SU-DHL-6 (cell line): Measurements from ENCODE around the gene ATF7.
A peak's percentile ranks its signal among the peaks of the same experiment; 100 is the strongest.

ENCODE experiments used
- H2AFZ ChIP-seq: fragments of 200-600 bp; sonication (generic); 2 replicates; pipeline ENCODE4 v1.6.1; 2014; ENCODE audit warnings: low read depth, mild to moderate bottlenecking, moderate library complexity, mixed read lengths, antibody characterized with exemption, low read length; ENCODE audit not compliant: severe bottlenecking
- H3F3A ChIP-seq: fragments of 200-600 bp; shearing (Covaris generic); 2 replicates; pipeline ENCODE4 v1.6.0; 2016; ENCODE audit warnings: antibody characterized with exemption, mild to moderate bottlenecking; ENCODE audit not compliant: insufficient read depth
- H3K27ac ChIP-seq: fragments of 200-600 bp; sonication (generic); 2 replicates; pipeline ENCODE4 v1.5.1; 2016; ENCODE audit warnings: low read depth, mild to moderate bottlenecking, low read length, moderate library complexity, mixed read lengths
- H3K27me3 ChIP-seq: fragments of 200-600 bp; sonication (generic), shearing (Covaris generic); 2 replicates; pipeline ENCODE4 v1.6.0; 2014; ENCODE audit warnings: mild to moderate bottlenecking, low read length
- H3K36me3 ChIP-seq: fragments of 200-600 bp; sonication (generic); 2 replicates; pipeline ENCODE4 v1.6.1; 2014; ENCODE audit warnings: mild to moderate bottlenecking, low read length, mixed read lengths
- H3K4me2 ChIP-seq: fragments of 300-600, 200-600 bp; shearing (Covaris generic), sonication (generic); 2 replicates; pipeline ENCODE4 v1.6.0; 2014; ENCODE audit warnings: low read length, low read depth, mild to moderate bottlenecking; ENCODE audit not compliant: poor library complexity, severe bottlenecking
- H3K4me3 ChIP-seq: fragments of 200-600 bp; sonication (generic); 2 replicates; pipeline ENCODE4 v1.5.1; 2014; ENCODE audit warnings: antibody characterized with exemption, low read length, mild to moderate bottlenecking, mixed read lengths; ENCODE audit not compliant: insufficient read depth, poor library complexity, severe bottlenecking
- H3K79me2 ChIP-seq: fragments of 200-600 bp; sonication (generic); 2 replicates; pipeline ENCODE4 v1.6.1; 2014; ENCODE audit warnings: mild to moderate bottlenecking, low read length, moderate library complexity; ENCODE audit not compliant: insufficient read depth
- H3K9ac ChIP-seq: fragments of 200-600 bp; sonication (generic); 2 replicates; pipeline ENCODE4 v1.7.0; 2014; ENCODE audit warnings: mild to moderate bottlenecking, low read length
- H3K9me2 ChIP-seq: fragments of 200-600 bp; sonication (generic); replicated peaks from 2 replicates; pipeline ENCODE4 v1.6.1; 2014; ENCODE audit warnings: low read length; ENCODE audit not compliant: insufficient read depth
- H3K9me3 ChIP-seq: fragments of 200-600 bp; sonication (generic); 2 replicates; pipeline ENCODE4 v1.6.1; 2014; ENCODE audit warnings: low read length, mixed read lengths; ENCODE audit not compliant: insufficient read depth
- H4K20me1 ChIP-seq: fragments of 200-600 bp; sonication (generic); 2 replicates; pipeline ENCODE4 v1.6.1; 2014; ENCODE audit warnings: low read depth, mild to moderate bottlenecking, antibody characterized with exemption, low read length, moderate library complexity, mixed read lengths
- EZH2phosphoT487 ChIP-seq: fragments of 200-600 bp; sonication (generic), shearing (Covaris generic); conservative IDR thresholded peaks from 2 replicates; pipeline ENCODE4 v1.6.1; 2018; ENCODE audit warnings: mild to moderate bottlenecking, antibody characterized with exemption, low read length, moderate library complexity, mixed read lengths
- TF ChIP-seq, protein P1 (sequence below): fragments of 200-600 bp; sonication (generic); IDR thresholded peaks from one replicate; pipeline ENCODE4 v1.5.1; 2017; ENCODE audit warnings: antibody characterized with exemption, mild to moderate bottlenecking, low read length, moderate library complexity; ENCODE audit not compliant: insufficient read depth, poor library complexity, severe bottlenecking

ATF7 gene

DNA sequence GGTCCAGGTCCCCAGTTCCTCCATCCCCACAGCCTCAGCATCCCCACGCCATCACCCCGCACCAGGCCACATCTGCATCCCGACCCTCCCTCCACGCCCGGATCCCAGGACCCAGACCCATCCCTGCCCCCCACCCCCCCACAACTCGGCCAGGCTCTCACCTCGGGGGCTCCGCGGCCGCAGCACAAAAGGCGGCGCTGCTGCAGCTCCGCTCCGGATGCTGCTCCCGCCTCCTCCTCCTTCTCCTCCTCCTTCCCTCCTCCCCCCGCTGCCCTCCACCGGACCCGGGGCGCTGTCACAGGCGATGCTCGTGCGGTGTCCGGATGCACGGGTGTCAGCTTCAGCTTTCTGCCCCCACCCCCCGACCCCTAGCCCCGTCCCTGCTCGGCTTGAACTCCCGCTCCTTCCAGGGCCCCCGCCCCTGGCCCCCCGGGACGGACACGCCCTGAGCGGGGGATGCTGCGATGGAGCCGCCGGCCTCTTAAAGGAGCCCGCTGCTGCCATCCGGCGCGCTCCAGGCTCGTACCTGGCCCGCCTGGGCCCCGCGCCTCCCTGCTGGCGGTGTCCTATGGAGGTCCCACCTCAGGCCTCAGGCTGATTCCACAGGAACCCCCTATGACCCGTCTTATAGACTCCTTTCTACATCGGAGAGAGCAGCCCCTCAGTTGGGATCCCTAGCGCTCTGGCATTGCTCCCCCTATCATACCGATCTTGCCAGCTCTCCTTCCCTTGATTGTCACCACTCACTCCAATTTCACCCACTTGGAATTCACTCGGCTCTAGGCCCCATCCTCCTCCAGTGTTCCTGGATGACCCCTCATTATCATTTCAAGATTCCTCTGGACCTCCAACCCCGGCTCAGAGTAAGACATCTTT lies 126.7 kb downstream of the ATF7 start, which contains the start of gene MAP3K12:
Gene MAP3K12 (minus strand): TSS at position 193 of the 876 bp plus-strand sequence. CDS start 12,067 bp downstream, outside the sequence.
- Histone ChIP-seq H3K4me2 (peak within 1 kb of the TSS; percentile 74), H3K9me3 (no peaks in the 10 kb centered on the region), H3K27me3 (no peaks in the 10 kb centered on the region), H3K9ac (peak within 1 kb of the TSS; percentile 82), H3K36me3 (no peaks in the 10 kb centered on the region), H3K27ac (peak within 1 kb of the TSS; percentile 60), H2AFZ (peak within 1 kb of the TSS; percentile 52), H3K79me2 (peaks cover 13% of the 10 kb centered on the region), H4K20me1 (no peaks in the 10 kb centered on the region), H3K9me2 (no peaks in the 10 kb centered on the region), H3F3A (peaks cover 8% of the 10 kb centered on the region; the same call in 1 of the 2 replicates), H3K4me3 (peak within 1 kb of the TSS; percentile 49)
- no peak for TF ChIP-seq EZH2phosphoT487
- TF ChIP-seq, protein P1, sequence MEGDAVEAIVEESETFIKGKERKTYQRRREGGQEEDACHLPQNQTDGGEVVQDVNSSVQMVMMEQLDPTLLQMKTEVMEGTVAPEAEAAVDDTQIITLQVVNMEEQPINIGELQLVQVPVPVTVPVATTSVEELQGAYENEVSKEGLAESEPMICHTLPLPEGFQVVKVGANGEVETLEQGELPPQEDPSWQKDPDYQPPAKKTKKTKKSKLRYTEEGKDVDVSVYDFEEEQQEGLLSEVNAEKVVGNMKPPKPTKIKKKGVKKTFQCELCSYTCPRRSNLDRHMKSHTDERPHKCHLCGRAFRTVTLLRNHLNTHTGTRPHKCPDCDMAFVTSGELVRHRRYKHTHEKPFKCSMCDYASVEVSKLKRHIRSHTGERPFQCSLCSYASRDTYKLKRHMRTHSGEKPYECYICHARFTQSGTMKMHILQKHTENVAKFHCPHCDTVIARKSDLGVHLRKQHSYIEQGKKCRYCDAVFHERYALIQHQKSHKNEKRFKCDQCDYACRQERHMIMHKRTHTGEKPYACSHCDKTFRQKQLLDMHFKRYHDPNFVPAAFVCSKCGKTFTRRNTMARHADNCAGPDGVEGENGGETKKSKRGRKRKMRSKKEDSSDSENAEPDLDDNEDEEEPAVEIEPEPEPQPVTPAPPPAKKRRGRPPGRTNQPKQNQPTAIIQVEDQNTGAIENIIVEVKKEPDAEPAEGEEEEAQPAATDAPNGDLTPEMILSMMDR, result no peak

DNA sequence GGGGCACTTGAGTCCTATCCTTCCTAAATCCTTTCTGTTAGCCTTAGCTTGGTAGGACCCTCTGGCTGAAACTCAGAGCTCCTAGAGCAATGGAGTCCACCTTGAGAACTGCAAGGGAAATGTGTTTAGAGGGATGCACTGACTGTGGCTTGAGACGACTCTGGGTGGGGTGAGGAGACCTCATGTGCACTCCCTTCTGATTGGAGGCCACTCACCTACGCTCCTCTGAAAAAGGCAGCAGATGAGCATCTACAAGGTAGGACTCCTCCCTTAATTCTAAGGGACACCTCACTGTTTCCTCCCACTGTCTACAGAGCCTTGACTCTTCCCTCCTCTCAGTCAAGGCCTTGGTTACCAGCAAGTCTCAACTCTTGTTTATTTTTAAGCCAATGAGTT lies 127.9 kb downstream of the ATF7 start:
- no peak overlapping the region for H3K4me3 ChIP-seq
- TF ChIP-seq, protein P1, result no peak
- no peak for TF ChIP-seq EZH2phosphoT487

DNA sequence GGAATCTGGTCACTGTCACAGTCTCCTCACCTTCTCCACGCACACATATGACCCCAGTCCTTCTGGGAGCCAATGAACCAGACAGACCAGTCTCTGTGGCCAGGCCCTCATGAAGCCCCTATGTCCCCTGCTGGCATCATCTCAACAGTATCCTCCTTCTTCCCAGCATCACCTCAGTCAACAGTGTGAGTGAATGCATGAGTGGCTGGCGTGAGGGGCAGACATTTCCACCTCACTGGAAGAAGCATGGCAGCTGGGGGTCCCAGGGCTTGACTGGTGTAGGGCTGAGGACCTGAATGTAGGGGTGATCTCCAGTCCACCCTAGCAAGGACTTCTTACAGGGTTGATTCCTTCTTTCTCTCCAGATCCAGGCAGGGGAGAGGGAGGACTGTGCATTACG lies 128.7 kb downstream of the ATF7 start:
- H3K4me2 ChIP-seq, result no peak overlapping the region
- H3K4me3 ChIP-seq, result no peak overlapping the region
- H3K9ac ChIP-seq, result no peak overlapping the region
- TF ChIP-seq EZH2phosphoT487, result no peak
- TF ChIP-seq, protein P1, result no peak
- no peaks in the 10 kb centered on the region for H3K9me3 ChIP-seq
- H3K79me2 ChIP-seq, result peaks cover 11% of the 10 kb centered on the region
- no peaks in the 10 kb centered on the region for H4K20me1 ChIP-seq
- peaks cover 11% of the 10 kb centered on the region for H3F3A ChIP-seq
- H3K9me2 ChIP-seq, result no peaks in the 10 kb centered on the region
- no peaks in the 10 kb centered on the region for H3K36me3 ChIP-seq
- no peak overlapping the region for H2AFZ ChIP-seq
- no peak overlapping the region for H3K27ac ChIP-seq
- no peaks in the 10 kb centered on the region for H3K27me3 ChIP-seq

More for the DNA sequence above, 127.9 kb downstream of the ATF7 start:
- H3K79me2 ChIP-seq, result peaks cover 13% of the 10 kb centered on the region
- H3K9me3 ChIP-seq, result no peaks in the 10 kb centered on the region
- H3K27ac ChIP-seq, result no peak overlapping the region
- no peaks in the 10 kb centered on the region for H3K9me2 ChIP-seq
- no peaks in the 10 kb centered on the region for H3K36me3 ChIP-seq
- H3K27me3 ChIP-seq, result no peaks in the 10 kb centered on the region
- no peak overlapping the region for H3K4me2 ChIP-seq
- H4K20me1 ChIP-seq, result no peaks in the 10 kb centered on the region
- no peak overlapping the region for H2AFZ ChIP-seq
- no peak overlapping the region for H3K9ac ChIP-seq
- peaks cover 11% of the 10 kb centered on the region for H3F3A ChIP-seq
